Breast epithelium (tissue), 4 donors: ENCODE results near the gene PHKA2. TPM values are rescaled to one million over a fixed set of nuclear protein-coding genes. Genes with fewer than 3 reads are reported as not detected.

Source experiments
- DNase-seq, 2 donors: peaks; one replicate each; pipeline ENCODE4 v3.0.0-alpha.2; 2019; ENCODE audit warnings: low spot score in 2 of 2
- H3K27ac ChIP-seq, 2 donors: fragments of 200-600 bp; sonication (generic) in 1 of 2; one replicate each; pipeline ENCODE4 v1.5.1; 2016 to 2019; ENCODE audit warnings: mild to moderate bottlenecking in 1 of 2
- H3K27me3 ChIP-seq, 2 donors: fragments of 200-600 bp; sonication (generic) in 1 of 2; one replicate each; pipeline versions ENCODE4 v1.5.1 to v1.6.0; 2017 to 2019; ENCODE audit warnings: control low read depth in 1 of 2, mild to moderate bottlenecking in 1 of 2
- H3K36me3 ChIP-seq: fragments of 200-600 bp; one replicate; pipeline ENCODE4 v1.5.1; 2019
- H3K4me1 ChIP-seq, 2 donors: fragments of 200-600 bp; sonication (generic); one replicate each; pipeline ENCODE4 v1.5.1; 2016 to 2019; ENCODE audit warnings: control low read depth in 1 of 2
- H3K4me3 ChIP-seq, 3 donors: fragments of 200-600 bp; sonication (generic); 1 replicate in 2 of 3; 2 replicates in 1 of 3; pipeline ENCODE4 v1.5.1; 2016 to 2019; ENCODE audit warnings: mild to moderate bottlenecking in 3 of 3, moderate library complexity in 2 of 3
- H3K9me3 ChIP-seq, 2 donors: fragments of 200-600 bp; sonication (generic) in 1 of 2; one replicate each; pipeline ENCODE4 v1.5.1; 2016 to 2019; ENCODE audit warnings: control low read depth in 1 of 2
- CTCF ChIP-seq, 3 donors: fragments of 450-650 bp; IDR thresholded peaks; one replicate each; pipeline ENCODE4 v1.5.1; 2016 to 2017; ENCODE audit warnings: antibody characterized with exemption in 3 of 3, mild to moderate bottlenecking in 3 of 3, moderate library complexity in 3 of 3
- POLR2A ChIP-seq: fragments of 450-650 bp; IDR thresholded peaks from one replicate; pipeline ENCODE4 v1.6.1; 2016; ENCODE audit warnings: antibody characterized with exemption, mild to moderate bottlenecking, moderate library complexity
- POLR2AphosphoS5 ChIP-seq, 3 donors: sonication (generic); formaldehyde crosslinking; IDR thresholded peaks; one replicate each; pipeline ENCODE4 v1.6.1; 2017; ENCODE audit warnings: antibody characterized with exemption in 3 of 3
- intact Hi-C: fragments of 100-400 bp; cut with DNase I; formaldehyde crosslinking; loops from one replicate; pipeline ENCODE4 v1.15.1; 2023; ENCODE audit warnings: low total_unique reads
- total RNA-seq, 3 donors: library from RNA; depleted of rRNA; stranded (reverse); fragments of >200 nt; gene quantifications; one replicate each; pipeline ENCODE4 v1.1.0, GENCODE V29; 2016

Gene PHKA2
- total RNA-seq, 3 donors from 2014 or later = 22.7 to 27.1 (median 25.6) TPM

- no peak overlapping the region for H3K4me3 ChIP-seq
Measured at GRCh38 chrX:18900401-18900976, 83.4 kb downstream of the PHKA2 start.

DNA sequence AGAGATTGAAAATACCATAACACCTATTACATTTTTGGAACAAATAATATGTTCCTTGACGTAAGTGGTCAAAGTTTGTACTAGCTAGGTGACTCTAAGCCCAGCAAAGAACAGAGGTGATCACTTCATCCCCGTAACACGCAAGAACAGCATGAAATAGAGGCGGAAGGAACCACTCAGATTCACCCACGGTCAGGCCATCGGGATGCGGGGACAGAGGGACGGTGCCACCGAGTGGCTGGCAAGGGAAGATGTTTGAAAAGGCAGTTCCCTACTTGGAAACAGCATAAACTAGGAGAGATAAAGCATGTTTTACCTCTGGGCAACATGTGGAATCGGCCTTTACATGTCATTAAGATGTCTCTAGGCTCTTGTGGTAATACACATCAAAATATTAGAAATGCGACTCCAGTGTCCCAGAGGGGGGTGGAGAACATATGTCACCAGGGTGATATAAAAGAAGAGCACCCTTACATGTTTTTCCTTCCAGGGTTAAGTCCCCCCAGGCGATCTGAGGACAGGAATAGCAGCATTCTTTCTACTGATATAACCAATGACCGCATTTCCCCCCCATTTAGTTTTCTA lies 84.0 kb downstream of the PHKA2 start:
- no peak for TF ChIP-seq POLR2A
- no peak for TF ChIP-seq CTCF (IDR thresholded peaks at IDR 0.05)
- TF ChIP-seq POLR2AphosphoS5 (IDR thresholded peaks at IDR 0.05) = no peak
- H3K27ac ChIP-seq = no peak overlapping the region
- H3K4me1 ChIP-seq = no peaks in the 10 kb centered on the region
- no peaks in the 10 kb centered on the region for H3K9me3 ChIP-seq
- H3K4me3 ChIP-seq = no peak overlapping the region
- H3K36me3 ChIP-seq = no peaks in the 10 kb centered on the region
- DNase-seq = no peak
- intact Hi-C loops = no loop called here
- H3K27me3 ChIP-seq = peaks cover 0 to 23% of the 10 kb centered on the region in 2 donors

More at GRCh38 chrX:18900401-18900976, 83.4 kb downstream of the PHKA2 start:
- intact Hi-C loops = no loop called here
- DNase-seq = no peak
- H3K27ac ChIP-seq = no peak overlapping the region
- TF ChIP-seq CTCF (IDR thresholded peaks at IDR 0.05) (no peak), POLR2AphosphoS5 (IDR thresholded peaks at IDR 0.05) (no peak), POLR2A (no peak)
- peaks cover 0 to 23% of the 10 kb centered on the region in 2 donors for H3K27me3 ChIP-seq
- H3K36me3 ChIP-seq = no peaks in the 10 kb centered on the region
- H3K9me3 ChIP-seq = no peaks in the 10 kb centered on the region
- H3K4me1 ChIP-seq = no peaks in the 10 kb centered on the region

GRCh38 chrX:18898492-18898891 lies 85.4 kb downstream of the PHKA2 start:
- DNase-seq = no peak
- intact Hi-C loops = no loop called here

GRCh38 chrX:18898091-18898490 lies 85.8 kb downstream of the PHKA2 start:
- TF ChIP-seq POLR2AphosphoS5 (IDR thresholded peaks at IDR 0.05) (no peak), POLR2A (no peak)
- intact Hi-C loops = no loop called here
- DNase-seq = no peak

More at GRCh38 chrX:18898492-18898891, 85.4 kb downstream of the PHKA2 start:
- Histone ChIP-seq H3K27me3 (peaks cover 0 to 20% of the 10 kb centered on the region in 2 donors), H3K27ac (no peak overlapping the region), H3K9me3 (no peaks in the 10 kb centered on the region), H3K36me3 (no peaks in the 10 kb centered on the region), H3K4me3 (no peak overlapping the region), H3K4me1 (no peaks in the 10 kb centered on the region)
- no peak for TF ChIP-seq POLR2AphosphoS5 (IDR thresholded peaks at IDR 0.05)
- TF ChIP-seq CTCF (IDR thresholded peaks at IDR 0.05) = no peak
- no peak for TF ChIP-seq POLR2A

GRCh38 chrX:18897611-18898010 lies 86.3 kb downstream of the PHKA2 start:
- no peak overlapping the region for H3K4me3 ChIP-seq
- H3K27me3 ChIP-seq = peaks cover 0 to 18% of the 10 kb centered on the region in 2 donors
- no peaks in the 10 kb centered on the region for H3K4me1 ChIP-seq
- TF ChIP-seq POLR2AphosphoS5 (IDR thresholded peaks at IDR 0.05) (no peak), POLR2A (no peak), CTCF (IDR thresholded peaks at IDR 0.05) (no peak)
- DNase-seq = no peak
- H3K27ac ChIP-seq = no peak overlapping the region
- no peaks in the 10 kb centered on the region for H3K36me3 ChIP-seq
- no peaks in the 10 kb centered on the region for H3K9me3 ChIP-seq
- intact Hi-C loops = no loop called here

More at GRCh38 chrX:18898091-18898490, 85.8 kb downstream of the PHKA2 start:
- H3K9me3 ChIP-seq = no peaks in the 10 kb centered on the region
- no peaks in the 10 kb centered on the region for H3K4me1 ChIP-seq
- H3K36me3 ChIP-seq = no peaks in the 10 kb centered on the region
- H3K27ac ChIP-seq = no peak overlapping the region
- H3K4me3 ChIP-seq = no peak overlapping the region
- H3K27me3 ChIP-seq = peaks cover 0 to 18% of the 10 kb centered on the region in 2 donors
